H9 (cell line): ENCODE data around the gene TRIM17. TPM values are rescaled to one million over a fixed set of nuclear protein-coding genes. Genes with fewer than 3 reads are reported as not detected.

Experiments
- DNase-seq: peaks from one replicate; pipeline ENCODE4 v3.0.0-alpha.2; 2017
- H2AFZ ChIP-seq: one replicate; pipeline ENCODE4 v1.6.1; 2013; ENCODE audit warnings: mild to moderate bottlenecking, low read length, control low read depth, moderate library complexity
- H2AK5ac ChIP-seq: 2 replicates; pipeline ENCODE4 v1.6.1; 2013; ENCODE audit warnings: low read length, control low read depth, mixed read lengths; ENCODE audit not compliant: insufficient read length
- H2BK120ac ChIP-seq: one replicate; pipeline ENCODE4 v1.6.1; 2013; ENCODE audit warnings: low read depth, mild to moderate bottlenecking, low read length, control low read depth, inconsistent platforms; ENCODE audit not compliant: poor library complexity, severe bottlenecking
- H2BK12ac ChIP-seq: 2 replicates; pipeline ENCODE4 v1.6.1; 2013; ENCODE audit warnings: low read length, control low read depth, mixed read lengths, low read depth; ENCODE audit not compliant: insufficient read length
- H2BK15ac ChIP-seq: 2 replicates; pipeline ENCODE4 v1.6.1; 2013; ENCODE audit warnings: low read depth, low read length, control low read depth
- H2BK20ac ChIP-seq: one replicate; pipeline ENCODE4 v1.6.1; 2013; ENCODE audit warnings: low read depth, mild to moderate bottlenecking, low read length, control low read depth, inconsistent platforms; ENCODE audit not compliant: poor library complexity, severe bottlenecking
- H2BK5ac ChIP-seq: 2 replicates; pipeline ENCODE4 v1.6.1; 2013; ENCODE audit warnings: low read length, control low read depth, mixed read lengths; ENCODE audit not compliant: insufficient read length
- H3K14ac ChIP-seq: 2 replicates; pipeline ENCODE4 v1.6.1; 2013; ENCODE audit warnings: low read length, control low read depth; ENCODE audit not compliant: insufficient read depth
- H3K18ac ChIP-seq: 2 replicates; pipeline ENCODE4 v1.6.1; 2013; ENCODE audit warnings: low read depth, mild to moderate bottlenecking, mixed read lengths, low read length, control low read depth; ENCODE audit not compliant: insufficient read length
- H3K23ac ChIP-seq: 2 replicates; pipeline ENCODE4 v1.6.1; 2013; ENCODE audit warnings: low read length, control low read depth, mixed read lengths, low read depth; ENCODE audit not compliant: insufficient read length
- H3K23me2 ChIP-seq: 2 replicates; pipeline ENCODE4 v1.6.1; 2013; ENCODE audit warnings: low read depth, mild to moderate bottlenecking, mixed read lengths, low read length, control low read depth; ENCODE audit not compliant: insufficient read length, poor library complexity, severe bottlenecking
- H3K27ac ChIP-seq: 2 replicates; pipeline ENCODE4 v1.5.1; 2013; ENCODE audit warnings: low read length, control low read depth, mixed read lengths, low read depth; ENCODE audit not compliant: insufficient read length
- H3K27me3 ChIP-seq: 2 replicates; pipeline ENCODE4 v1.6.1; 2013; ENCODE audit warnings: low read length, control low read depth, inconsistent platforms; ENCODE audit not compliant: insufficient read depth
- H3K4ac ChIP-seq: 2 replicates; pipeline ENCODE4 v1.6.1; 2013; ENCODE audit warnings: low read depth, mild to moderate bottlenecking, control low read depth, inconsistent platforms, low read length, moderate library complexity
- H3K4me1 ChIP-seq: 2 replicates; pipeline ENCODE4 v1.6.1; 2013; ENCODE audit warnings: low read length, control low read depth, inconsistent platforms; ENCODE audit not compliant: insufficient read depth
- H3K4me2 ChIP-seq: 2 replicates; pipeline ENCODE4 v1.6.1; 2013; ENCODE audit warnings: low read length, control low read depth, mixed read lengths; ENCODE audit not compliant: insufficient read length, insufficient read depth
- H3K56ac ChIP-seq: 2 replicates; pipeline ENCODE4 v1.6.1; 2013; ENCODE audit warnings: low read depth, mild to moderate bottlenecking, mixed read lengths, low read length, control low read depth; ENCODE audit not compliant: insufficient read length
- H3K79me1 ChIP-seq: 2 replicates; pipeline ENCODE4 v1.6.1; 2013; ENCODE audit warnings: low read depth, mild to moderate bottlenecking, moderate library complexity, low read length, control low read depth, inconsistent platforms; ENCODE audit not compliant: insufficient read depth, poor library complexity, severe bottlenecking
- H3K79me2 ChIP-seq: 2 replicates; pipeline ENCODE4 v1.6.1; 2013; ENCODE audit warnings: low read length, control low read depth, inconsistent platforms; ENCODE audit not compliant: insufficient read depth
- H3K9ac ChIP-seq: 2 replicates; pipeline ENCODE4 v1.6.1; 2013; ENCODE audit warnings: low read length, control low read depth, mixed read lengths; ENCODE audit not compliant: insufficient read length; ENCODE audit errors: extremely low read depth
- H3K9me3 ChIP-seq: one replicate; pipeline ENCODE4 v1.6.1; 2013; ENCODE audit warnings: low read depth, low read length, inconsistent platforms; ENCODE audit not compliant: control insufficient read depth
- H3T11ph ChIP-seq: one replicate; pipeline ENCODE4 v1.6.1; 2013; ENCODE audit warnings: mild to moderate bottlenecking, low read length, control low read depth, inconsistent platforms
- H4K20me1 ChIP-seq: one replicate; pipeline ENCODE4 v1.6.1; 2013; ENCODE audit not compliant: control insufficient read depth, insufficient read length, insufficient read depth
- H4K5ac ChIP-seq: 2 replicates; pipeline ENCODE4 v1.6.1; 2013; ENCODE audit warnings: low read depth, mild to moderate bottlenecking, mixed read lengths, low read length, control low read depth; ENCODE audit not compliant: insufficient read length
- H4K8ac ChIP-seq: replicated peaks from 2 replicates; pipeline ENCODE4 v1.6.1; 2013; ENCODE audit warnings: low read length, control low read depth, mixed read lengths, low read depth; ENCODE audit not compliant: insufficient read length
- H4K91ac ChIP-seq: 2 replicates; pipeline ENCODE4 v1.6.1; 2013; ENCODE audit warnings: low read depth, mild to moderate bottlenecking, moderate library complexity, mixed read lengths, low read length, control low read depth; ENCODE audit not compliant: insufficient read length
- H3K27ac Mint-ChIP-seq, 3 experiments: 2 replicates in 2 of 3; 3 replicates in 1 of 3; pipeline ENCODE4 v1.8.0; 2020 to 2021; ENCODE audit warnings: mixed read lengths in 3 of 3, mild to moderate bottlenecking in 1 of 3, moderate library complexity in 1 of 3
- H3K27me3 Mint-ChIP-seq: 2 replicates; pipeline ENCODE4 v1.8.0; 2021; ENCODE audit warnings: low read depth, mild to moderate bottlenecking, moderate library complexity, mixed read lengths
- H3K36me3 Mint-ChIP-seq, 3 experiments: 2 replicates in 2 of 3; 3 replicates in 1 of 3; pipeline ENCODE4 v1.8.0; 2020 to 2021; ENCODE audit warnings: low read depth in 3 of 3, mixed read lengths in 3 of 3; ENCODE audit not compliant: insufficient read depth in 1 of 3
- H3K4me1 Mint-ChIP-seq, 2 experiments: 2 replicates each; pipeline ENCODE4 v1.8.0; 2020; ENCODE audit warnings: mixed read lengths in 2 of 2
- H3K4me3 Mint-ChIP-seq, 2 experiments: 2 replicates in 1 of 2; 3 replicates in 1 of 2; pipeline ENCODE4 v1.8.0; 2020 to 2021; ENCODE audit warnings: mild to moderate bottlenecking in 2 of 2, mixed read lengths in 2 of 2, moderate library complexity in 1 of 2
- H3K9me3 Mint-ChIP-seq, 2 experiments: 2 replicates in 1 of 2; 3 replicates in 1 of 2; pipeline ENCODE4 v1.8.0; 2020; ENCODE audit warnings: mild to moderate bottlenecking in 2 of 2, mixed read lengths in 2 of 2, moderate library complexity in 1 of 2
- whole genome bisulfite sequencing: extraction: QIAGEN DNeasy Blood & Tissue Kit; methylation state at CpG from one replicate; pipeline ENCODE4 v1.1.7; 2013; ENCODE audit warnings: missing lambda C conversion rate, low lambda C conversion rate, mixed read lengths; ENCODE audit not compliant: insufficient read length; ENCODE audit errors: extremely low coverage; 5-methylcytosine and 5-hydroxymethylcytosine counted together
- total RNA-seq: library from RNA; stranded (reverse); gene quantifications from 2 replicates; pipeline ENCODE4 v1.2.1, GENCODE V29; 2021
- TF ChIP-seq, protein P1 (sequence below): fragments of 200-600 bp; sonication (generic); conservative IDR thresholded peaks from 3 replicates; pipeline ENCODE4 v1.8.0; 2021; ENCODE audit warnings: antibody characterized with exemption, mild to moderate bottlenecking

Gene TRIM17
- total RNA-seq, 1 experiment from 2014 or later = 2.8 TPM

DNA sequence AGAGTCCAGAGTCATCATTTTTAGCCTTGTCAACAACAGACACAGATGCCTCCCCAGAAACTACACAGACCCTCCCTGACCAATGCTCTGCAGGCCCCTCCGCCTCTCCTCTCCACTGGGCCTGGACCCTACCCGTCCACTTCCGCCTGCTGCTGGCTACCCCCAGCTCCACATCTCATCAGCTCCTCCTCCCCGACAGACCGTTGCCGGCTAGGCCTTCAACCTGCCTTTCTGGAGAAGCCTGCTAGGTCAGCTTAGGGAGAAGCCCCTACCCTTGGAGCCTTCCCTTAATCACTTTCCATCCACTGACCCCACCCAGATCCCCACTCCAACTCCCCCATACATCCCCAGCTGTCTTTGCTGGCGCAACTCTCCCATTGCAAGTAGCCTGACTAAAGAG lies 1.4 kb downstream of the TRIM17 start:
- H4K8ac ChIP-seq = no peak overlapping the region
- no peak overlapping the region for H4K91ac ChIP-seq
- H3K27me3 ChIP-seq = peaks cover 23% of the 10 kb centered on the region; the same call in 1 of the 2 replicates
- no peak overlapping the region for H3K4me2 ChIP-seq
- Mint-ChIP-seq H3K9me3 (no peaks in the 10 kb centered on the region), H3K27me3 (peaks cover 68% of the 10 kb centered on the region), H3K27ac (no peak overlapping the region), H3K4me1 (peaks cover 16 to 17% of the 10 kb centered on the region in 2 experiments), H3K36me3 (peaks cover 0 to 10% (median 3%) of the 10 kb centered on the region in 3 experiments; a peak in 6 of 7 replicates), H3K4me3 (peak overlapping the region; percentile 70 to 77)
- H3K9ac ChIP-seq = no peak overlapping the region
- H4K5ac ChIP-seq = no peak overlapping the region
- no peaks in the 10 kb centered on the region for H3K9me3 ChIP-seq
- no peak overlapping the region for H2AK5ac ChIP-seq
- H3K79me1 ChIP-seq = no peaks in the 10 kb centered on the region
- no peak overlapping the region for H3K27ac ChIP-seq
- H2BK12ac ChIP-seq = no peak overlapping the region
- H2BK5ac ChIP-seq = no peak overlapping the region
- no peaks in the 10 kb centered on the region for H3K79me2 ChIP-seq
- H3K56ac ChIP-seq = no peak overlapping the region
- H3K23ac ChIP-seq = no peak overlapping the region
- no peak overlapping the region for H2AFZ ChIP-seq
- no peaks in the 10 kb centered on the region for H3K23me2 ChIP-seq
- DNase-seq = no peak
- no peak overlapping the region for H2BK20ac ChIP-seq
- no peak overlapping the region for H2BK15ac ChIP-seq
- no peak overlapping the region for H2BK120ac ChIP-seq
- no peaks in the 10 kb centered on the region for H3K4me1 ChIP-seq
- no peak overlapping the region; the same call in 1 of the 2 replicates for H3K14ac ChIP-seq
- TF ChIP-seq, protein P1, sequence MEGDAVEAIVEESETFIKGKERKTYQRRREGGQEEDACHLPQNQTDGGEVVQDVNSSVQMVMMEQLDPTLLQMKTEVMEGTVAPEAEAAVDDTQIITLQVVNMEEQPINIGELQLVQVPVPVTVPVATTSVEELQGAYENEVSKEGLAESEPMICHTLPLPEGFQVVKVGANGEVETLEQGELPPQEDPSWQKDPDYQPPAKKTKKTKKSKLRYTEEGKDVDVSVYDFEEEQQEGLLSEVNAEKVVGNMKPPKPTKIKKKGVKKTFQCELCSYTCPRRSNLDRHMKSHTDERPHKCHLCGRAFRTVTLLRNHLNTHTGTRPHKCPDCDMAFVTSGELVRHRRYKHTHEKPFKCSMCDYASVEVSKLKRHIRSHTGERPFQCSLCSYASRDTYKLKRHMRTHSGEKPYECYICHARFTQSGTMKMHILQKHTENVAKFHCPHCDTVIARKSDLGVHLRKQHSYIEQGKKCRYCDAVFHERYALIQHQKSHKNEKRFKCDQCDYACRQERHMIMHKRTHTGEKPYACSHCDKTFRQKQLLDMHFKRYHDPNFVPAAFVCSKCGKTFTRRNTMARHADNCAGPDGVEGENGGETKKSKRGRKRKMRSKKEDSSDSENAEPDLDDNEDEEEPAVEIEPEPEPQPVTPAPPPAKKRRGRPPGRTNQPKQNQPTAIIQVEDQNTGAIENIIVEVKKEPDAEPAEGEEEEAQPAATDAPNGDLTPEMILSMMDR = no peak
- WGBS = no CpG with 5 or more reads among the region's 7 CpGs
- H3T11ph ChIP-seq = no peak overlapping the region
- H4K20me1 ChIP-seq = peaks cover 2% of the 10 kb centered on the region
- no peak overlapping the region for H3K4ac ChIP-seq
- no peak overlapping the region for H3K18ac ChIP-seq
